AG09319 (cell line): ENCODE results near the gene CFAP92.

Source experiments
- DNase-seq: peaks from one replicate; pipeline ENCODE4 v3.0.0-alpha.2; 2010; ENCODE audit warnings: low read depth; ENCODE audit errors: extremely low read depth
- CTCF ChIP-seq: IDR thresholded peaks from 2 replicates; pipeline ENCODE4 v1.5.1; 2011; ENCODE audit warnings: low read depth, mild to moderate bottlenecking, inconsistent platforms, low read length, moderate library complexity

The CFAP92 gene

GRCh38 chr3:129019266-129019665 is 25.4 kb upstream of the CFAP92 start:
- TF ChIP-seq CTCF: no peak
- no peak for DNase-seq

- no peak for TF ChIP-seq CTCF
- DNase-seq: no peak
Measured at GRCh38 chr3:129018751-129019150, 24.9 kb upstream of the CFAP92 start.

DNA sequence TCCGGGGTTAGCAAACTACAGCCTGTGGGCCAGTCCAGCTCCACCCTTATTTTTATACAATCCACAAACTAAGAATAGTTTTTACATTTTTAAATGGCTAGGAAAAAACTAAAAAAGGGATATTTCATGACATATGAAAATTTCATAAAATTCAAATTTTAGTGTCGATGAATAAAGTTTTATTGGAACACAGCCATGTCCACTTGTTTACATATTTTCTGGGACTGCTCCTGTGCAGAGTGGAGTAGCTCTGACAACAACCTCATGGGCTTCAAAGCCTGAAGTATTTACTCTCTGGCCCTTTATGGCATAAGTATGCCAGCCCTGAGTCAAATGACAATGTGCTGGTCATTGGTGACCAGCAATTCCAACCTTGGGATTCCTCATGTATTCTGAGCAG is 24.4 kb upstream of the CFAP92 start:
- no peak for TF ChIP-seq CTCF
- no peak for DNase-seq

DNA sequence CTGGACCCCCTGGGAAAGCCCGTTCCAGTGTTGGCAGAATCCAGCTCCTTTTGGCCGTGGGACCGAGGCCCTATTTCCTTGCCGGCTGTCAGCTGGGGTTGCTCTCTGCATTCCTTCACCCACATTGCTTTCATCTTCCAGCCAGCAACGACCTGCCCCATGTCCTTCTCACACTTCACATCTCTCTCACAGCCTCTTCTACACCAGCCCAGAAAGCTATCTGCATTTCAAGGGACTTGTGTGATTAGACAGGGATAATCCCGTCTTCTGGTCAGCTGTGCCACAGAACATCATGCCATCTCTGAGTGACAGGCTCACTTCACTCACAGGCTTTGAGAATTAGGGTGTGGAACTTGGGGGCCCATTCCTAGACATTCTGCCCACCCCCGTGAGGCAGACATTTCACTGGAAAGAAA is 23.6 kb upstream of the CFAP92 start:
- no peak for DNase-seq
- TF ChIP-seq CTCF: no peak

DNA sequence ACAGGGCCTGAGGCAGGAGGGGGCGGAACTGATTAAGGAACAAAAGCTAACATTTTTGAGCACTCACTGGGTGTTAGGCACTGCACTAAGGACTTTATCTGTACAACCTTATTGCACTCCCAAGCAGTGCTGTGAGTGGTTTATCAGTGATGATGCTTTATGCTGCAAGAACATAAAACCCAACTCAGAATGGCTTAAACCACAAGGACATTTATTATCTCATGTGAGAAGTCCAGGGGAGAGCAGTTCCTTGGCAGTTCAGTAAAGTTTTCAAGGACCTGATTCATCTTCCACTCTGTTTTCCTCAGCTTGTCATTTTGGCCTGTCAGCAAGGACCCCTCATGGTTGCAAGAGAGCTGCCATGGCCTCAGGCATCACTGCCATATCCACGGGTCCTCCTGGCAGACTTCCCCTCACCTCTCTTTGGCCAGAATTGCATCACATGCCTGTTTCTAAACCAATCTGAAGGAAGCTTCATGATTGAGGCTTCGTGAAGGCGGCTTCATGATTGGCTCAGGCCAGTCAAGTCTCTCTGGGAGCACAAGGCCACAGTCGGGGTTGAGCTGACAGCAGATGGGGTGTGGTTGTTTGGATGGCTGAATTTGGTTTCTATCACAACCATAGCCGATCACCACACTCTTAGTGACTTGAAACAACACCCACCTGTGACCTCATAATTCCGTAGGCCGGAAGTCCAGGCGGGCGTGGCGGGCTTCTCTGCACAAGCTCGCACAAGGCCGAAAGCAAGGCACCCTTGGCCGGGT is 23.0 kb upstream of the CFAP92 start:
- no peak for DNase-seq
- no peak for TF ChIP-seq CTCF

DNA sequence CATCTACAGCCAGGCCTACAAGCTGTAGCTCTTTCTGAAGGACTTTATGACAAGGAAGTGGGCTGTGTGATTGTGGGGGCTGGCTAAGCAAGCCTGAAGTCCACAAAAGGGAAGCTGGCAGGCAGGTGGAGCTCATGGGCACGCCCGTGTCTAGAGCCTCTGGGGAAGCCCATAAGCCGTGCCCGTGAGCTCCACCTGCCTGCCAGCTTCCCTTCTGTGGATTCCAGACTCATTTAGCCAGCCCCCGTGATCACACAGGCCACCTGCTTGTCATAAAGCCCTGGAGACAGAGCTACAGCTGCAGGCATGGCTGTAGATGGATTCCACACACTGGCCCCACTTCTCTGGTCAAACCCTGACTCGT is 22.5 kb upstream of the CFAP92 start:
- TF ChIP-seq CTCF: no peak
- DNase-seq: no peak

GRCh38 chr3:129015388-129016105 is 21.7 kb upstream of the CFAP92 start:
- TF ChIP-seq CTCF: no peak
- DNase-seq: no peak
